ENCODE measurements around the gene SLC1A2.

- TF ChIP-seq CTCF (IDR thresholded peaks at IDR 0.05; ENCODE audit: insufficient read depth, low read length) = no peak
- TF ChIP-seq POLR2AphosphoS5 (IDR thresholded peaks at IDR 0.05; ENCODE audit: low read depth) = no peak
- no peak for TF ChIP-seq REST (IDR thresholded peaks at IDR 0.05; ENCODE audit: insufficient replicate concordance, low read depth)
Measured at GRCh38 chr11:35261197-35261596, 158.2 kb downstream of the SLC1A2 start.
